Trophoblast cell (in vitro differentiated cells and primary cell): ENCODE data around the gene FAM9A.

Experiments
- DNase-seq, 2 donors: peaks; one replicate each; pipeline ENCODE4 v3.0.0-alpha.2; 2016
- H2AFZ ChIP-seq: 2 replicates; pipeline ENCODE4 v1.6.1; 2013; ENCODE audit warnings: low read length, moderate library complexity, mild to moderate bottlenecking; ENCODE audit not compliant: insufficient read depth, poor library complexity
- H2AK5ac ChIP-seq: 2 replicates; pipeline ENCODE4 v1.6.1; 2013; ENCODE audit warnings: mild to moderate bottlenecking, low read length
- H2BK120ac ChIP-seq: 2 replicates; pipeline ENCODE4 v1.6.1; 2013; ENCODE audit warnings: low read length, mild to moderate bottlenecking, moderate library complexity; ENCODE audit not compliant: insufficient read depth, poor library complexity
- H2BK12ac ChIP-seq: 2 replicates; pipeline ENCODE4 v1.6.1; 2013; ENCODE audit warnings: mild to moderate bottlenecking, low read length, moderate library complexity
- H2BK5ac ChIP-seq: 2 replicates; pipeline ENCODE4 v1.6.1; 2013; ENCODE audit warnings: low read length, low read depth, moderate library complexity, mild to moderate bottlenecking; ENCODE audit not compliant: poor library complexity
- H3K14ac ChIP-seq: 2 replicates; pipeline ENCODE4 v1.6.1; 2013; ENCODE audit warnings: mild to moderate bottlenecking, low read length
- H3K18ac ChIP-seq: 2 replicates; pipeline ENCODE4 v1.6.1; 2013; ENCODE audit warnings: mild to moderate bottlenecking, low read length
- H3K23ac ChIP-seq: 2 replicates; pipeline ENCODE4 v1.6.1; 2013; ENCODE audit warnings: low read length
- H3K27ac ChIP-seq: 2 replicates; pipeline ENCODE4 v1.5.1; 2013; ENCODE audit warnings: low read depth, mild to moderate bottlenecking, inconsistent platforms, low read length, moderate library complexity
- H3K27me3 ChIP-seq: 2 replicates; pipeline ENCODE4 v1.6.1; 2013; ENCODE audit warnings: inconsistent platforms, mild to moderate bottlenecking, low read length, moderate library complexity; ENCODE audit not compliant: insufficient read depth
- H3K36me3 ChIP-seq, 2 experiments: 1 replicate in 1 of 2; 2 replicates in 1 of 2; pipeline ENCODE4 v1.6.1; 2013; ENCODE audit warnings: low read length in 2 of 2, mild to moderate bottlenecking in 2 of 2, moderate library complexity in 1 of 2; ENCODE audit not compliant: insufficient read depth in 2 of 2, control insufficient read depth in 1 of 2
- H3K4ac ChIP-seq: 2 replicates; pipeline ENCODE4 v1.6.1; 2013; ENCODE audit warnings: low read depth, mild to moderate bottlenecking, low read length, moderate library complexity
- H3K4me1 ChIP-seq, 2 experiments: 1 replicate in 1 of 2; 2 replicates in 1 of 2; pipeline ENCODE4 v1.6.1; 2013; ENCODE audit warnings: low read length in 2 of 2, mild to moderate bottlenecking in 2 of 2, moderate library complexity in 1 of 2; ENCODE audit not compliant: insufficient read depth in 2 of 2, control insufficient read depth in 1 of 2
- H3K4me2 ChIP-seq: 2 replicates; pipeline ENCODE4 v1.6.1; 2013; ENCODE audit warnings: inconsistent platforms, mild to moderate bottlenecking, low read length, moderate library complexity
- H3K4me3 ChIP-seq: 2 replicates; pipeline ENCODE4 v1.5.1; 2013; ENCODE audit warnings: mild to moderate bottlenecking, low read depth, low read length, inconsistent platforms
- H3K79me1 ChIP-seq: one replicate; pipeline ENCODE4 v1.6.1; 2013; ENCODE audit warnings: low read length
- H3K79me2 ChIP-seq: 2 replicates; pipeline ENCODE4 v1.6.1; 2013; ENCODE audit warnings: low read length, mild to moderate bottlenecking; ENCODE audit not compliant: control insufficient read depth, insufficient read depth, poor library complexity
- H3K9ac ChIP-seq: 2 replicates; pipeline ENCODE4 v1.6.1; 2013; ENCODE audit warnings: mild to moderate bottlenecking, low read length
- H3K9me3 ChIP-seq: 2 replicates; pipeline ENCODE4 v1.6.1; 2013; ENCODE audit warnings: low read depth, mild to moderate bottlenecking, control low read depth, inconsistent platforms, low read length; ENCODE audit not compliant: insufficient read depth
- H4K12ac ChIP-seq: 2 replicates; pipeline ENCODE4 v1.6.1; 2013; ENCODE audit warnings: low read depth, mild to moderate bottlenecking, low read length, moderate library complexity
- H4K8ac ChIP-seq: 2 replicates; pipeline ENCODE4 v1.6.1; 2013; ENCODE audit warnings: low read depth, mild to moderate bottlenecking, low read length, moderate library complexity
- H4K91ac ChIP-seq: one replicate; pipeline ENCODE4 v1.6.1; 2013; ENCODE audit warnings: low read depth, mild to moderate bottlenecking, low read length, moderate library complexity
- WGBS: extraction: QIAGEN DNeasy Blood & Tissue Kit; methylation state at CpG from one replicate; pipeline ENCODE4 v1.1.7; 2013; ENCODE audit warnings: missing lambda C conversion rate; ENCODE audit not compliant: insufficient read length, insufficient coverage; ENCODE audit errors: extremely low coverage; 5-methylcytosine and 5-hydroxymethylcytosine counted together

Gene FAM9A

GRCh38 chrX:8845469-8845868 lies 44.3 kb upstream of the FAM9A start:
- H3K36me3 ChIP-seq, result no peaks in the 10 kb centered on the region

GRCh38 chrX:8845060-8845459 lies 43.9 kb upstream of the FAM9A start:
- H4K91ac ChIP-seq, result no peak overlapping the region
- no peaks in the 10 kb centered on the region for H3K9me3 ChIP-seq
- no peaks in the 10 kb centered on the region for H3K79me1 ChIP-seq
- no peaks in the 10 kb centered on the region for H3K27me3 ChIP-seq
- H3K18ac ChIP-seq, result no peak overlapping the region
- H3K4me1 ChIP-seq, result no peaks in the 10 kb centered on the region
- no peak overlapping the region for H3K4me3 ChIP-seq
- no peak overlapping the region for H3K14ac ChIP-seq
- H3K4me2 ChIP-seq, result no peak overlapping the region
- H2BK5ac ChIP-seq, result no peak overlapping the region
- no peak overlapping the region for H2AK5ac ChIP-seq
- no peak overlapping the region for H3K23ac ChIP-seq
- H3K4ac ChIP-seq, result no peak overlapping the region
- no peak overlapping the region for H4K8ac ChIP-seq
- no peaks in the 10 kb centered on the region for H3K79me2 ChIP-seq
- WGBS, result no CpG with 5 or more reads among the region's 11 CpGs
- H3K36me3 ChIP-seq, result no peaks in the 10 kb centered on the region
- H2BK120ac ChIP-seq, result no peak overlapping the region
- H2AFZ ChIP-seq, result no peak overlapping the region
- no peak overlapping the region for H4K12ac ChIP-seq
- H2BK12ac ChIP-seq, result no peak overlapping the region
- no peak overlapping the region for H3K9ac ChIP-seq
- DNase-seq, result peak in 1 of 2 donors; percentile 29
- no peak overlapping the region for H3K27ac ChIP-seq

More at GRCh38 chrX:8845469-8845868, 44.3 kb upstream of the FAM9A start:
- H2BK5ac ChIP-seq, result no peak overlapping the region
- no peak overlapping the region for H3K14ac ChIP-seq
- no peak overlapping the region for H4K91ac ChIP-seq
- peak in 1 of 2 donors; percentile 2 for DNase-seq
- H3K18ac ChIP-seq, result no peak overlapping the region
- H3K4ac ChIP-seq, result no peak overlapping the region
- no peaks in the 10 kb centered on the region for H3K9me3 ChIP-seq
- no peak overlapping the region for H2BK120ac ChIP-seq
- H3K4me3 ChIP-seq, result no peak overlapping the region
- no CpG with 5 or more reads among the region's 10 CpGs for WGBS
- H3K4me1 ChIP-seq, result no peaks in the 10 kb centered on the region
- no peak overlapping the region for H3K23ac ChIP-seq
- H3K27me3 ChIP-seq, result no peaks in the 10 kb centered on the region
- H4K8ac ChIP-seq, result no peak overlapping the region
- no peak overlapping the region for H3K4me2 ChIP-seq
- no peaks in the 10 kb centered on the region for H3K79me2 ChIP-seq
- no peak overlapping the region for H2AK5ac ChIP-seq
- H4K12ac ChIP-seq, result no peak overlapping the region
- H3K9ac ChIP-seq, result no peak overlapping the region
- H3K79me1 ChIP-seq, result no peaks in the 10 kb centered on the region
- no peak overlapping the region for H2BK12ac ChIP-seq
- H2AFZ ChIP-seq, result no peak overlapping the region
- H3K27ac ChIP-seq, result no peak overlapping the region

GRCh38 chrX:8844157-8844556 lies 43.0 kb upstream of the FAM9A start:
- Histone ChIP-seq H3K79me2 (no peaks in the 10 kb centered on the region), H3K4ac (no peak overlapping the region), H2AK5ac (no peak overlapping the region), H3K9ac (no peak overlapping the region), H3K18ac (no peak overlapping the region), H4K8ac (no peak overlapping the region), H3K79me1 (no peaks in the 10 kb centered on the region), H3K36me3 (no peaks in the 10 kb centered on the region), H3K23ac (no peak overlapping the region), H3K27ac (no peak overlapping the region), H3K4me3 (no peak overlapping the region), H2BK12ac (no peak overlapping the region), H3K14ac (no peak overlapping the region), H4K12ac (no peak overlapping the region), H3K4me1 (no peaks in the 10 kb centered on the region), H2AFZ (no peak overlapping the region), H3K9me3 (no peaks in the 10 kb centered on the region), H2BK120ac (no peak overlapping the region), H2BK5ac (no peak overlapping the region), H4K91ac (no peak overlapping the region), H3K27me3 (no peaks in the 10 kb centered on the region), H3K4me2 (no peak overlapping the region)
- WGBS, result no CpG with 5 or more reads among the region's 1 CpG
- DNase-seq, result no peak

- Histone ChIP-seq H3K27me3 (no peaks in the 10 kb centered on the region), H2BK5ac (no peak overlapping the region), H3K4ac (no peak overlapping the region), H3K27ac (no peak overlapping the region), H3K23ac (no peak overlapping the region), H3K4me2 (no peak overlapping the region), H3K4me1 (no peaks in the 10 kb centered on the region), H3K4me3 (no peak overlapping the region), H3K9ac (no peak overlapping the region), H4K91ac (no peak overlapping the region), H2BK12ac (no peak overlapping the region), H3K79me1 (no peaks in the 10 kb centered on the region), H3K36me3 (no peaks in the 10 kb centered on the region), H2AFZ (no peak overlapping the region), H3K18ac (no peak overlapping the region), H2BK120ac (no peak overlapping the region), H2AK5ac (no peak overlapping the region), H4K12ac (no peak overlapping the region), H3K79me2 (no peaks in the 10 kb centered on the region), H4K8ac (no peak overlapping the region), H3K14ac (no peak overlapping the region), H3K9me3 (no peaks in the 10 kb centered on the region)
- no peak for DNase-seq
- no CpG with 5 or more reads among the region's 6 CpGs for WGBS
These were observed 40.7 kb upstream of the FAM9A start for GRCh38 chrX:8841911-8842310.
